ENCODE measurements around the gene RIIAD1. TPM values are rescaled to one million over a fixed set of nuclear protein-coding genes. Genes with fewer than 3 reads are reported as not detected.
"Not testable (repeated sequence)": the region's sequence is repeated elsewhere in the genome, so short reads cannot be mapped to it uniquely, and the experiment has no call there.

RIIAD1 gene
- total RNA-seq, 1 donor from 2014 or later = not detected

GRCh38 chr1:151762941-151763921, 41.9 kb downstream of the RIIAD1 start, which contains the start of gene MRPL9:
Gene MRPL9 (minus strand): TSS chr1:151763496. CDS start chr1:151763479, 17 bp downstream.
- peak; percentile 83 for DNase-seq (ENCODE audit: low spot score)

GRCh38 chr1:151763990-151764389, 42.7 kb downstream of the RIIAD1 start:
- no peak for TF ChIP-seq CTCF (IDR thresholded peaks at IDR 0.05; ENCODE audit: unreplicated experiment)
- DNase-seq (ENCODE audit: low spot score) = no peak
- Mint-ChIP-seq H3K27ac (ENCODE audit: unreplicated experiment) (peak overlapping the region; percentile 91), H3K4me3 (ENCODE audit: unreplicated experiment) (peak overlapping the region; percentile 93), H3K36me3 (ENCODE audit: low read depth, unreplicated experiment) (peaks cover 32% of the 10 kb centered on the region), H3K9me3 (ENCODE audit: unreplicated experiment) (no peaks in the 10 kb centered on the region), H3K4me1 (ENCODE audit: unreplicated experiment) (peaks cover 25% of the 10 kb centered on the region), H3K27me3 (ENCODE audit: unreplicated experiment) (peaks cover 4% of the 10 kb centered on the region)

More at GRCh38 chr1:151762941-151763921, 41.9 kb downstream of the RIIAD1 start, which contains the start of gene MRPL9:
- Mint-ChIP-seq H3K27ac (ENCODE audit: unreplicated experiment) (peak within 1 kb of the TSS; percentile 91), H3K9me3 (ENCODE audit: unreplicated experiment) (no peaks in the 10 kb centered on the region), H3K36me3 (ENCODE audit: low read depth, unreplicated experiment) (peaks cover 32% of the 10 kb centered on the region), H3K4me3 (ENCODE audit: unreplicated experiment) (peak within 1 kb of the TSS; percentile 93), H3K27me3 (ENCODE audit: unreplicated experiment) (peaks cover 4% of the 10 kb centered on the region), H3K4me1 (ENCODE audit: unreplicated experiment) (peaks cover 25% of the 10 kb centered on the region)
- no peak for TF ChIP-seq CTCF (IDR thresholded peaks at IDR 0.05; ENCODE audit: unreplicated experiment)

GRCh38 chr1:151768351-151769066, 47.2 kb downstream of the RIIAD1 start:
- H3K36me3 Mint-ChIP-seq (ENCODE audit: low read depth, unreplicated experiment) = peaks cover 22% of the 10 kb centered on the region
- not testable (repeated sequence) for H3K27me3 Mint-ChIP-seq (ENCODE audit: unreplicated experiment); DNase-seq (ENCODE audit: low spot score); H3K27ac Mint-ChIP-seq (ENCODE audit: unreplicated experiment); H3K9me3 Mint-ChIP-seq (ENCODE audit: unreplicated experiment); H3K4me1 Mint-ChIP-seq (ENCODE audit: unreplicated experiment)
- peak overlapping the region; percentile 60 for H3K4me3 Mint-ChIP-seq (ENCODE audit: unreplicated experiment)

GRCh38 chr1:151769270-151769669, 47.9 kb downstream of the RIIAD1 start:
- not testable (repeated sequence) for H3K4me1 Mint-ChIP-seq (ENCODE audit: unreplicated experiment); H3K4me3 Mint-ChIP-seq (ENCODE audit: unreplicated experiment); DNase-seq (ENCODE audit: low spot score); H3K27ac Mint-ChIP-seq (ENCODE audit: unreplicated experiment); H3K9me3 Mint-ChIP-seq (ENCODE audit: unreplicated experiment); H3K27me3 Mint-ChIP-seq (ENCODE audit: unreplicated experiment)
- peaks cover 30% of the 10 kb centered on the region for H3K36me3 Mint-ChIP-seq (ENCODE audit: low read depth, unreplicated experiment)

GRCh38 chr1:151773702-151774101, 52.4 kb downstream of the RIIAD1 start:
- Mint-ChIP-seq H3K27ac (ENCODE audit: unreplicated experiment) (peak overlapping the region; percentile 39), H3K36me3 (ENCODE audit: low read depth, unreplicated experiment) (peaks cover 31% of the 10 kb centered on the region), H3K4me3 (ENCODE audit: unreplicated experiment) (no peak overlapping the region), H3K9me3 (ENCODE audit: unreplicated experiment) (no peaks in the 10 kb centered on the region), H3K27me3 (ENCODE audit: unreplicated experiment) (peaks cover 2% of the 10 kb centered on the region), H3K4me1 (ENCODE audit: unreplicated experiment) (no peaks in the 10 kb centered on the region)
- DNase-seq (ENCODE audit: low spot score) = no peak
- TF ChIP-seq CTCF (IDR thresholded peaks at IDR 0.05; ENCODE audit: unreplicated experiment) = no peak

All from endothelial cell (in vitro differentiated cells).